ENCODE data around the gene RAD54L.

RAD54L gene

GRCh38 chr1:46280092-46280491 lies 32.5 kb downstream of the RAD54L start:
- no peak for DNase-seq
- in situ Hi-C loops (cut with MboI; ENCODE audit: low pct_unique_long_range_greater_than_20kb, low sequenced_read_pairs): no loop called here

DNA sequence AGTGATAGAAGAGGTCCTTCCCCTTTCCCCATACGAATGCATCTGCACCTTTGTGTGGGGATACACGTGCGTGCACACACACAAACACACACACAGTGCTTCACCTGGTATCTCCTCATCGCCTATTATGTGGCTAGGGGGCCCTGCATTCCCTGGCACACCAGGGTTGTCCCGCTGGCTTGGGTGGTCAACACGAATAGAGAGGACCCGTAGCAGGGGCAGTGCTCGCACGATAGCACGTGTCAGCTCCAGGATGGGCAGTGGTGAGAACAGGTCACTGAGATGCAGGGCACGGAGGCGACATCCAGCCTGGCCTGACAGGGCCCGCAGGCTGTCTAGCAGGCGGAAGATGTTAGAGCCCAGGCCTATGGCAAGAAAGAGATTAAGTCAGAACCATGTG lies 33.5 kb downstream of the RAD54L start:
- in situ Hi-C loops (cut with MboI; ENCODE audit: low pct_unique_long_range_greater_than_20kb, low sequenced_read_pairs): no loop called here
- no peak for DNase-seq

DNA sequence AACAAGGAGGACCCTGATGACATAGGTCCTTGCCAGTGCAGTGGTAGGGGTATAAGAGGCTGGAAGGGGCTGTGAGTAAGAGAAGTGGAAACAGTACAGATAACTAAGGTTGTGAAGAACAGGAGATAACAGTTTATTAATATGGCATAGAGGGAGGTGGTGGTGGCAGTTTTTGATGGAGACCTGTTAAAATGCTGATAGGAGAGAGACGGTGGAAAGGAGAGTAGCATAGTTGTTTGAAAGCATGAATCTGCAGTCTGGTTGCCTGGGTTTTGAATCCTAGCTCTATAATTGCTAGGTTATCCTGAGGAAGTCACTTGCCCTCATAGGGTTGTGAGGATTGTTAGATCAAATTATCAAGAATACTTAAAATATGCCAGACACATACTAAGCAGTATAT lies 36.5 kb downstream of the RAD54L start:
- in situ Hi-C loops (cut with MboI; ENCODE audit: low pct_unique_long_range_greater_than_20kb, low sequenced_read_pairs): no loop called here
- no peak for DNase-seq

DNA sequence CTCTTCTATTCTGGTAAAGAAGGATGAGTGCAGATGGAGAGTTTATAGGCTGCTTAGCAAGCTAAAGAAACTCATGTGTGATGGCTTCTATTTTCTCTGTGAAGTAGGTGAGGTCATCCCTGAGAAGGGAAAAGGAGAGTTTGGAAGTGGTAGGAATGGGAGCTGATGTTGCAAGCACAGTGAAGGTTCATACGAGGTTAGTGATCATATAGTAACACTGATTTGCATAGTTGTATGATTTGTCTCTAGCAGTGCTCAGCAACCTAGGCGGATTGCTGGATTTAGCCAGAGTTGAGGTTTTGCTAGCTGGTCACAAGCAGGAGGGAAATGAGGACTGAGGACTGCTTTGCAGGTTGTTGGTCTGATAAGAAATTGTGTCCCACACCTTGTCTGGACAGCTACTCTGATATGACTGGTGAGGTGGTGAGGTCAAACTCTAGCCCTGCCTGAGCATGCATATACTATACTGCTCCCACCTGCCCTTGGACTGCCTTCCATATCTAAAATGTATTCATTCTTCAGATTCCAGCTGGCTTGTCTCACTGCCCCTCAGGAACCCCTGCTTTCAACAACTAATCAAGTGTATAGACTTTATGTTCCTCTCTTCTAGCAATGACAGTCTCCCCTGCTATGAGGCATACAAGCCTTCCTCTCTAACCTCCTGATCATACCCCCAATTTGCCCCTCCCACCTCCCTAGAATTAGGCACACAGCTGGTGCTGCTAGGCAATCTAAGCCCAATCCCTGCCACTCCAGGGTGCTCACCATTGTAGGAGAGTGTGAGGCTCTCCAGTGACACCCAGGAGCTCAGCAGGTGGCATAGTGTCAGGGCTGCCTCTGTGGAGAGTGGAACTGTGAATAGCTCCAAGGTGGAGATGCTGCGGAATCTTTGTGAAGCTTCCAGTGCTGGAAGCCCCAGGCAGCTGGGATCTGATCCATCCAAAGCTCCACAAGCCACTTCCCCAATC lies 37.3 kb downstream of the RAD54L start:
- no peak for DNase-seq
- in situ Hi-C loops (cut with MboI; ENCODE audit: low pct_unique_long_range_greater_than_20kb, low sequenced_read_pairs): no loop called here

DNA sequence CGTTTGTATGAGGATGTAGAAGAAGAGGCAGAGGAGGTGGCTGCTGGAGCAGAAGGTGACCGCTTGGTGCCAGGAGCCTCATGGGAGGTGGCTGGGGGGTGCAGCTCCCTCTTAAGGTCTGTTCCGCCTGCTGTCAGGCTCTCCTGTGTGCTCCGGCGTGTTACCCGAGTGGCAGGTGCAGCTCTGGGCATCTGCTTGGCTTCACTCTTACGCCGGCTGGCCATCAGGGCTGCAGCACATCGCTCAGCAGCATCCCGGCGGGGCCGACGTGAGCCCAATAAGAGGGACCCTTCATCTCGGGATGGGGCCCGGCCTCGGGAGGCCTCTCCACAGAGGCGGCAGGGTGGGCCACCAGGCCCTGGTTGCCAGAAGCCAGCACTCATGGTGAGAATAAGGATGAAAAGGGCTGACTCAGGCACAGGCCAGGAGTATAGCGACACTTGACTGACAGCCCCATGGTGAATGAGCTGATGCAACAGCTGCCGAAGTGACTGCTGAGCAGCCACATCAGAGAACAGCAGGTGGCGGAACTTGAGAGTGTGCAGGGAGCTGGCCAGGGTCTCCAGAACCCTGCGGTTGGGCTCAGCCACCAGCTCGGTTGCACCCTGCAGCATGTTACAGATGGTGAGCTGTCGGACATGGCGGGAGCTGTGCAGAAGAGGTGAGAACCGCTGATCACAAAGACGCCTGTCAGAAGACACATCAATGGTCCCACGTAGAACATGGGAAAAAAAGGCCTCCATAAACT lies 38.3 kb downstream of the RAD54L start:
- in situ Hi-C loops (cut with MboI; ENCODE audit: low pct_unique_long_range_greater_than_20kb, low sequenced_read_pairs): no loop called here
- no peak for DNase-seq

DNA sequence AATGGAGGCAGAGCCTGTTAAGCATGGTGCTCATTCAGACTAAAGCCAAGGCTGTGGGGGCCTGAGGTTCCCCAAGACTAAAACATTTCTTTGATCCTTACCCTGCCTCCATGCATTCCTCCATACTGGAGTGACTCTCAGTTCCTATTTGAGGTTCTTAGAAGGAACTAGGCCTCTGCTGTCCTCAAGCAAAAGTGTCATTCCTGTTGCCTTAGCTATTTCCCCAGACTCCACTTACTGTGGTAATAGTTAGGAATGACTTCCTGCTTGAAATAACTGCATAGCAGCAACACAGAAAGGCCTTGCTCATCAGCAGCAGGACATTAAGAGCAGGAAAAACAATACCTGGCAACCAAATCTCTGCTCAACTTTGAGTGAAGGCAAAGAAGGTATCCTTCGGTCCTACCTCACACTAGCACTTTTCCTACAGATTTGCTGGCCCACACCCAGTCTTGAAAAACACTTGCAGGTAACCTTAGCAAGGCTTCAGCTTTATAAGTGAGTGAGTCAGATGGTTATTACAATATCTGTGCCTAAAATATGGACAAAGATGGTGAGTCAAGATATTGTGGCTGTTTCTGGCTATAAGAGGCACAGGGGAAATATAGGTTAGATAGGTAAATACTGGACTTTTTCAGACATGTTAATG lies 41.0 kb downstream of the RAD54L start:
- in situ Hi-C loops (cut with MboI; ENCODE audit: low pct_unique_long_range_greater_than_20kb, low sequenced_read_pairs): no loop called here
- DNase-seq: no peak

- in situ Hi-C loops (cut with MboI; ENCODE audit: low pct_unique_long_range_greater_than_20kb, low sequenced_read_pairs): no loop called here
- no peak for DNase-seq
Measured at GRCh38 chr1:46289134-46289494, 41.6 kb downstream of the RAD54L start.

DNA sequence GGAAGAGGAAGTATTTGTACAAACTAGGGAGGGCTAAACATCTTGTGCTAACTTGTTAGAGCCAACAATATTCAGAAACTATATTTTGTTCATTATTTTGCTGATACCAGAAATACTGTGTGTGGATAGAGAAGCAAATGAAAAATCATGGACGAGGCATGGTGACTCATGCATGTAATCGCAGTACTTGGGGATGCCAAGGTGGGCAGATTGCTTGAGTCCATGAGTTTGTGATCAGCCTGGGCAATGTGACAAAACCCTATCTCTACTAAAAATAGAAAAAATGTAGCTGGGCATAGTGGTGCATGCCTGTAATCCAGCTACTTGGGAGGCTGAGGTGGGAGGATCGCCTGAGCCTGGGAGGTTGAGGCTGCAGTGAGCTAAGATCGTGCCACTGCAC lies 42.4 kb downstream of the RAD54L start:
- no peak for DNase-seq
- in situ Hi-C loops (cut with MboI; ENCODE audit: low pct_unique_long_range_greater_than_20kb, low sequenced_read_pairs): no loop called here

DNA sequence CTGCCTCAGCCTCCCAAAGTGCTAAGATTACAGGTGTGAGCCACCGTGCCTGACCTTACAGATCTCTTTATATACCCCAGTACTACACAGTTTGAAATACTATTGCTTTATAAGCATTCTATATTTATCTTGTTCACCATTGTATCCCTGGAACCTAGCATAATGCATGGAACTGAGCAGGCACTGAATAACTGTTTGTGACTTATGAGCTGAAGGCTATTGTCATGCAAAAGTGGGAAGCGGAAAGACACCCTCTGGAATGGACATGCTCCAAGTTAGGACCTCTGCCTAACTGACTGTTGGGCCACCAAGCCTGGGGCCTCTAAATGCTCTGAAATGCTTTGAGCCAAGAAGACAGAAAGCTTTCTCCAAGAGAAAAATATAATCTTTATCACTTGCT lies 47.7 kb downstream of the RAD54L start:
- DNase-seq: no peak
- in situ Hi-C loops (cut with MboI; ENCODE audit: low pct_unique_long_range_greater_than_20kb, low sequenced_read_pairs): no loop called here

- in situ Hi-C loops (cut with MboI; ENCODE audit: low pct_unique_long_range_greater_than_20kb, low sequenced_read_pairs): no loop called here
- no peak for DNase-seq
Measured at GRCh38 chr1:46298387-46298786, 50.8 kb downstream of the RAD54L start.

- in situ Hi-C loops (cut with MboI; ENCODE audit: low pct_unique_long_range_greater_than_20kb, low sequenced_read_pairs): no loop called here
Measured at GRCh38 chr1:46300673-46301405, 53.3 kb downstream of the RAD54L start.

GRCh38 chr1:46301406-46301807 lies 53.8 kb downstream of the RAD54L start:
- no peak for DNase-seq
- in situ Hi-C loops (cut with MboI; ENCODE audit: low pct_unique_long_range_greater_than_20kb, low sequenced_read_pairs): no loop called here

More at GRCh38 chr1:46300673-46301405, 53.3 kb downstream of the RAD54L start:
- DNase-seq: peak; percentile 27

DNA sequence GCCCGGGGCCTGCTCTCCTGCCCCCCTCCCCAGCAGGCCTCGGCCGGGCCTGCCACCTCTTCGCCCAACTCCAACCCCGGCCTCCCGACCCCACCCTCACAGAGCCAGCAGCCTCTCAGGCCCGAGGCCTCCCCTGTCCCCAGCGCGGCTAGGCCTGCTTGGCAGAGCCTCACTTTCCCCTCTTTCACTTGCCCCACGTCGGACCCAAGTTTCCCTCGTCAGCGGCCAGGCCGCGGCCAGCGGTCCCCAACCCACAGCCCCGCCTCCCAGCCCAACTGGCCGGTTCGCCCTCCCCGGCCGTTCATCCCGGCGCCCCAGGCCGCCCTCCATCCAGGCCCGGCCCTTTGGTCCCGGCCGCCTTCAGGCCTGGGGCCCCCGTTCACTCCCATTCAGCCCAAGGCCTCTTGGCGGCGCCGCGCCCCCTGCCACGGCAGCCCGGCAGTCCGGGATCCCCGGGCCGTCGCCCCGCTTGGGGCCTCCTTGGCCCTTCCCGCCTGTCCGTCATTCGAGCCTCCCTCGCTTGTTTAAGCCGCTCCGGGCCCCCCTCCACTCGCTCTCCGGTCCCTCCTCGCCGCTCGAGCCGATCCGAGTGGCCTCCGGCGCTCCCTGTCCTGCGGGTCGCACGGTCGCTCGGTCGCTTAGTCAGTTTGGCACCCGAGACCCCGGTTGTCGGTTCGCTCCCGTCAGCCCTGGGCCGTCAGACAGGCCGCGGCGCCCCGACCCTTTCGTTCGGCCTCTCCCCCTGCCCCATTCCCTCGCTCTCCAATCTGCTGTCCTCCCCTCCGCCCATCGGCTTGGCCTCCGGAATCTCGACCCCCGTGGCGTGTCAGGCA lies 54.5 kb downstream of the RAD54L start:
- peak; percentile 59 for DNase-seq
- in situ Hi-C loops (cut with MboI; ENCODE audit: low pct_unique_long_range_greater_than_20kb, low sequenced_read_pairs): no loop called here

GRCh38 chr1:46302641-46303037 lies 55.1 kb downstream of the RAD54L start:
- in situ Hi-C loops (cut with MboI; ENCODE audit: low pct_unique_long_range_greater_than_20kb, low sequenced_read_pairs): no loop called here
- peak; percentile 34 for DNase-seq

DNA sequence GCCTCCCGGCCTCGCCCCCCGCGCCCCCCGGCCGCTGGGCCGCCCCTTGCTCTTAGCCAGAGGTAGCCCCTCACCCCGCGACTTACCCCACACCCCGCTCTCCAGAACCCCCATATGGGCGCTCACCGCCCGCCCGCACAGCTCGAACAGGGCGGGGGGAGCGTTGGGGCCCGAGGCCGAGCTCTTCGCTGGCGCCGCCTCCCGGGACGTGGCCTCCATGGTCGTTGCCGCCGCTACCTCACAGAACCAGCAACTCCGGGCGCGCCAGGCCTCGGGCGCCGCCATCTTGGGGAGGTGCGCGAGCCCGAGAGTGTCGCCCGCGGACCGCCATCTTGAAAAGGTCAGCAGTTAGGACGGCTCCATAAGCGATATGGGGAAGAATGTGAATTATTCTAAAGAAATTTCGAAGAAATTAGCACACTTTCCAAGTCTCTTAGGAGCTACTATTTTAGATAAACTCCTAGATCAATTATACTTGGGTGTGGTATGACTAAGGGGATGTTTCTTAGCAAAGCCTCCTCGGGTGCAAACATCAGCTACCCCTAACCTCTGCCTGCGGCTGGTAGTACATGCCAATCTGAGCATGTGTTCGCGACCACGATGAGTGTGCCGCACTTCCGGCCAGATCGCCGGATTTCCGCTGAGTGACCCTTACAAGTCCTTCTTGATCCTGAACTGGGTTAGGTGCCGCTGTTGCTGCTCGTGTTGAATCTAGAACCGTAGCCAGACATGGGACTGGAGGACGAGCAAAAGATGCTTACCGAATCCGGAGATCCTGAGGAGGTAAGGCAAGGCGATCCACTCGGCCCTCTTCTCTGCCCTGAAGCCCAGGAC lies 55.7 kb downstream of the RAD54L start, which contains the start of the genes LRRC41 and UQCRH:
Gene LRRC41 (minus strand): TSS at position 579 of the 834 bp plus-strand sequence. CDS start 294 bp downstream, at position 285.
Gene UQCRH (plus strand): TSS at position 661 of the 834 bp plus-strand sequence. CDS start 69 bp downstream, at position 730.
- peak; percentile 98 for DNase-seq
- in situ Hi-C loops (cut with MboI; ENCODE audit: low pct_unique_long_range_greater_than_20kb, low sequenced_read_pairs): no loop called here

- in situ Hi-C loops (cut with MboI; ENCODE audit: low pct_unique_long_range_greater_than_20kb, low sequenced_read_pairs): no loop called here
- DNase-seq: no peak
Measured at GRCh38 chr1:46303872-46304326, 56.3 kb downstream of the RAD54L start.

DNA sequence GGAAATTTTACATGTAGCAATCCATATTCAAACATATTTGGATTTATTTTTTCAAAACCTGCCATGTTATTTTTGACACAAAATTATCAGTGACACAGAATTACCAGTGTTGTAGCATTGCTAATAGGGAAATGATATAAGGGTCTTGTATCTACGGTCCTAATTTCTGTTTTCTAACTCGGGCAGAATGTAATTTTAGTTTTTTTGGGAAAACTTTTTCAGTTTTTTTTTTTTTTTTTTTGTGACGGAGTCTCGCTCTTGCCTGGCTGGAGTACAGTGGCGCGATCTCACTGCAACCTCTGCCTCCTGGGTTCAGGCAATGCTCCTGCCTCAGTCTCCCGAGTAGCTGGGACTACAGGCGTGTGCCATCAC lies 58.6 kb downstream of the RAD54L start:
- no peak for DNase-seq
- in situ Hi-C loops (cut with MboI; ENCODE audit: low pct_unique_long_range_greater_than_20kb, low sequenced_read_pairs): no loop called here
